C4-2B (cell line): ENCODE measurements around the gene BAIAP3.

Source experiments
- CTCF ChIP-seq: fragments of 450-650 bp; conservative IDR thresholded peaks from 2 replicates; pipeline ENCODE4 v1.5.1; 2017; ENCODE audit warnings: mild to moderate bottlenecking
- ZFX ChIP-seq: fragments of 450-650 bp; IDR thresholded peaks from 2 replicates; pipeline ENCODE4 v1.6.1; 2017

- TF ChIP-seq CTCF (no peak), ZFX (no peak)
These were observed 42.4 kb upstream of the BAIAP3 start for GRCh38 chr16:1290860-1291575.
